HepG2 (cell line): ENCODE results near the gene LYRM4.

Source experiments
- MXI1 ChIP-seq: IDR thresholded peaks from 3 replicates; pipeline ENCODE4 v1.6.1; 2012; ENCODE audit warnings: low read depth, low read length, inconsistent platforms, borderline replicate concordance
- MYC ChIP-seq: sonication (generic); formaldehyde crosslinking; IDR thresholded peaks from 2 replicates; pipeline ENCODE4 v1.9.0; 2021; ENCODE audit warnings: missing genetic modification reagents, borderline replicate concordance
- ZFY ChIP-seq: sonication (generic); formaldehyde crosslinking; IDR thresholded peaks from 2 replicates; pipeline ENCODE4 v1.4.0; 2020; ENCODE audit warnings: missing genetic modification reagents
- ZSCAN20 ChIP-seq: sonication (generic); formaldehyde crosslinking; IDR thresholded peaks from 2 replicates; pipeline ENCODE4 v1.4.0; 2020; ENCODE audit warnings: missing genetic modification reagents, mild to moderate bottlenecking, borderline replicate concordance
- TF ChIP-seq, protein P1 (sequence below): sonication (generic); formaldehyde crosslinking; IDR thresholded peaks from 2 replicates; pipeline ENCODE4 v1.5.0; 2020; ENCODE audit warnings: mild to moderate bottlenecking, missing genetic modification reagents, moderate library complexity

DNA sequence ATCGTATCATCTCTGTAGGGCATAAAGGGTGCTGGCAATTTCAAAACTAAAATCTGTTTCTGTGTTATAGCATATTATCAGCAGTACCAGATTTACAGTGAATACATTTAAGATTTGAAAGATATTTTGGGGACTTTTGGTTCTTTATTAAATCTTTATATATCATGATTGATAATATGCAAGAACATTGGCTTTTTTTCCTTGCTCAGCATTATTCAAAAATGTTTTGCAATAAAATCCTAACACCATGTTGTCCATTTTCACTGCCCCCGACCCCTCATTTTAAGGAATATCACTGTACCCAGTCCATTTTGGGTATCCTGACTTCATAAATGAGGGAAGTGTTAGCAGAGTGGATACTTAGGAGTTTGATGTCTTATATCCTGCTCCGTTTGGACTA is 16.8 kb upstream of the LYRM4 start:
- TF ChIP-seq ZSCAN20 (CRISPR knock-in tag) (no peak), ZFY (CRISPR knock-in tag) (no peak), MYC (CRISPR knock-in tag) (no peak), MXI1 (no peak)
- TF ChIP-seq, protein P1, sequence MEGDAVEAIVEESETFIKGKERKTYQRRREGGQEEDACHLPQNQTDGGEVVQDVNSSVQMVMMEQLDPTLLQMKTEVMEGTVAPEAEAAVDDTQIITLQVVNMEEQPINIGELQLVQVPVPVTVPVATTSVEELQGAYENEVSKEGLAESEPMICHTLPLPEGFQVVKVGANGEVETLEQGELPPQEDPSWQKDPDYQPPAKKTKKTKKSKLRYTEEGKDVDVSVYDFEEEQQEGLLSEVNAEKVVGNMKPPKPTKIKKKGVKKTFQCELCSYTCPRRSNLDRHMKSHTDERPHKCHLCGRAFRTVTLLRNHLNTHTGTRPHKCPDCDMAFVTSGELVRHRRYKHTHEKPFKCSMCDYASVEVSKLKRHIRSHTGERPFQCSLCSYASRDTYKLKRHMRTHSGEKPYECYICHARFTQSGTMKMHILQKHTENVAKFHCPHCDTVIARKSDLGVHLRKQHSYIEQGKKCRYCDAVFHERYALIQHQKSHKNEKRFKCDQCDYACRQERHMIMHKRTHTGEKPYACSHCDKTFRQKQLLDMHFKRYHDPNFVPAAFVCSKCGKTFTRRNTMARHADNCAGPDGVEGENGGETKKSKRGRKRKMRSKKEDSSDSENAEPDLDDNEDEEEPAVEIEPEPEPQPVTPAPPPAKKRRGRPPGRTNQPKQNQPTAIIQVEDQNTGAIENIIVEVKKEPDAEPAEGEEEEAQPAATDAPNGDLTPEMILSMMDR (CRISPR knock-in tag), result no peak
